K562 (cell line): ENCODE results near the gene NUBP2. TPM values are rescaled to one million over a fixed set of nuclear protein-coding genes. Genes with fewer than 3 reads are reported as not detected.
A peak's percentile ranks its signal among the peaks of the same experiment; 100 is the strongest.

Experiments used
- ATF7 ChIP-seq: fragments of 450-650 bp; IDR thresholded peaks from 2 replicates; pipeline ENCODE4 v1.7.1; 2014; ENCODE audit warnings: mild to moderate bottlenecking, moderate library complexity
- CC2D1A ChIP-seq: fragments of 450-650 bp; IDR thresholded peaks from 2 replicates; pipeline ENCODE4 v1.6.1; 2017; ENCODE audit warnings: mild to moderate bottlenecking
- CEBPG ChIP-seq, 3 experiments: fragments of 200-800 bp in 1 of 3; sonication (Bioruptor generic) in 1 of 3; sonication (generic) in 1 of 3; formaldehyde crosslinking in 1 of 3; IDR thresholded peaks in 2 of 3; conservative IDR thresholded peaks in 1 of 3; 2 replicates each; pipeline versions ENCODE4 v1.6.1 to v1.8.0; 2016 to 2022; ENCODE audit warnings: missing compliant biosample characterization in 2 of 3, missing genetic modification characterization in 2 of 3, mild to moderate bottlenecking in 1 of 3, missing genetic modification reagents in 1 of 3
- CXXC5 ChIP-seq: fragments of 250-450 bp; sonication (Bioruptor Pico); IDR thresholded peaks from 2 replicates; pipeline ENCODE4 v1.8.0; 2022; ENCODE audit warnings: inconsistent platforms, mild to moderate bottlenecking, moderate library complexity
- FIP1L1 ChIP-seq: fragments of 200-400 bp; formaldehyde crosslinking; IDR thresholded peaks from 2 replicates; pipeline ENCODE4 v1.6.1; 2018; ENCODE audit warnings: mild to moderate bottlenecking, low read depth, low read length; ENCODE audit not compliant: poor library complexity, severe bottlenecking
- FOS ChIP-seq: IDR thresholded peaks from 3 replicates; pipeline ENCODE4 v1.6.1; 2011; ENCODE audit not compliant: insufficient read length; ENCODE audit errors: extremely low read depth
- KDM5B ChIP-seq: fragments of 200-600 bp; sonication (generic); IDR thresholded peaks from 2 replicates; pipeline ENCODE4 v1.6.1; 2012; ENCODE audit warnings: low read depth, mild to moderate bottlenecking, moderate library complexity, low read length, control low read depth, inconsistent platforms; ENCODE audit not compliant: insufficient replicate concordance
- MAZ ChIP-seq, 2 experiments: fragments of 450-650 bp in 1 of 2; sonication (generic) in 1 of 2; formaldehyde crosslinking; IDR thresholded peaks in 1 of 2; conservative IDR thresholded peaks in 1 of 2; 2 replicates each; pipeline versions ENCODE4 v1.4.0 to v1.5.0; 2020; ENCODE audit warnings: mild to moderate bottlenecking in 1 of 2, missing genetic modification reagents in 1 of 2
- MYBL2 ChIP-seq, 2 experiments: fragments of 450-650 bp in 1 of 2; sonication (generic) in 1 of 2; formaldehyde crosslinking in 1 of 2; IDR thresholded peaks; 2 replicates each; pipeline versions ENCODE4 v1.6.1 to v1.8.1; 2017 to 2022; ENCODE audit warnings: borderline replicate concordance in 1 of 2, inconsistent platforms in 1 of 2, low read depth in 1 of 2, mild to moderate bottlenecking in 1 of 2, missing genetic modification reagents in 1 of 2, moderate library complexity in 1 of 2
- NEUROD1 ChIP-seq: fragments of 150-350 bp; IDR thresholded peaks from 2 replicates; pipeline ENCODE4 v1.6.1; 2014; ENCODE audit warnings: borderline replicate concordance, low read length, low read depth; ENCODE audit not compliant: partially characterized antibody
- POLR2A ChIP-seq: fragments of 450-650 bp; conservative IDR thresholded peaks from 2 replicates; pipeline ENCODE4 v1.6.1; 2016
- RBM25 ChIP-seq: fragments of 200-400 bp; formaldehyde crosslinking; IDR thresholded peaks from 2 replicates; pipeline ENCODE4 v1.6.1; 2018; ENCODE audit warnings: low read length, low read depth, moderate library complexity; ENCODE audit not compliant: severe bottlenecking
- SMC3 ChIP-seq: conservative IDR thresholded peaks from 2 replicates; pipeline ENCODE4 v1.6.1; 2011; ENCODE audit warnings: low read depth, low read length, improper control_type of control experiment; ENCODE audit not compliant: insufficient read depth
- TARDBP ChIP-seq: fragments of 450-650 bp; IDR thresholded peaks from 2 replicates; pipeline ENCODE4 v1.6.1; 2016
- ZBTB7A ChIP-seq: IDR thresholded peaks from 2 replicates; pipeline ENCODE4 v1.6.1; 2011; ENCODE audit warnings: low read depth, mild to moderate bottlenecking, low read length, moderate library complexity, borderline replicate concordance; ENCODE audit not compliant: control insufficient read depth
- ZFP30 ChIP-seq: fragments of 250-450 bp; sonication (Bioruptor Pico); IDR thresholded peaks from 2 replicates; pipeline ENCODE4 v1.8.0; 2022; ENCODE audit warnings: moderate library complexity, mild to moderate bottlenecking, inconsistent platforms, borderline replicate concordance
- ZNF57 ChIP-seq: fragments of 450-650 bp; formaldehyde crosslinking; IDR thresholded peaks from 2 replicates; pipeline ENCODE4 v1.4.0; 2020; ENCODE audit warnings: mild to moderate bottlenecking, moderate library complexity
- polyA plus RNA-seq, 8 experiments: library from polyadenylated mRNA; depleted of rRNA in 4 of 8; stranded (reverse) in 5 of 8; unstranded in 3 of 8; fragments of >200 nt; fragmentation: Nextera tagmentation in 2 of 8; fragmentation: Illumina TruSeq in 1 of 8; extraction: Ambion mirVana in 2 of 8; extraction: Trizol in 1 of 8; gene quantifications; 2 replicates each; pipeline versions ENCODE4 v1.2.1 to v1.2.3, GENCODE V29; 2011 to 2014; ENCODE audit warnings: inconsistent platforms in 1 of 8, missing spikeins in 1 of 8
- total RNA-seq, 7 experiments: library from RNA; depleted of rRNA in 6 of 7; stranded (reverse); fragments of >200 nt in 6 of 7; fragmentation: Illumina TruSeq in 2 of 7; extraction: Trizol in 2 of 7; gene quantifications; 2 replicates each; pipeline versions ENCODE4 v1.2.1 to v1.2.3, GENCODE V29; 2011 to 2021; ENCODE audit warnings: low replicate concordance in 1 of 7
- TF ChIP-seq, protein P1 (sequence below): IDR thresholded peaks from 2 replicates; pipeline ENCODE4 v1.6.1; 2012; ENCODE audit warnings: low read depth, low read length, improper control_type of control experiment, borderline replicate concordance
- TF ChIP-seq, protein P2 (sequence below): fragments of 450-650 bp; IDR thresholded peaks from 2 replicates; pipeline ENCODE4 v1.6.1; 2017; ENCODE audit warnings: antibody characterized with exemption

The NUBP2 gene
- total and polyA plus RNA-seq, 9 of the 15 experiments (the other 6 are each of a cell fraction or from before 2014, with no cell fraction given), result 1.8 to 115 (median 24.0) TPM

DNA sequence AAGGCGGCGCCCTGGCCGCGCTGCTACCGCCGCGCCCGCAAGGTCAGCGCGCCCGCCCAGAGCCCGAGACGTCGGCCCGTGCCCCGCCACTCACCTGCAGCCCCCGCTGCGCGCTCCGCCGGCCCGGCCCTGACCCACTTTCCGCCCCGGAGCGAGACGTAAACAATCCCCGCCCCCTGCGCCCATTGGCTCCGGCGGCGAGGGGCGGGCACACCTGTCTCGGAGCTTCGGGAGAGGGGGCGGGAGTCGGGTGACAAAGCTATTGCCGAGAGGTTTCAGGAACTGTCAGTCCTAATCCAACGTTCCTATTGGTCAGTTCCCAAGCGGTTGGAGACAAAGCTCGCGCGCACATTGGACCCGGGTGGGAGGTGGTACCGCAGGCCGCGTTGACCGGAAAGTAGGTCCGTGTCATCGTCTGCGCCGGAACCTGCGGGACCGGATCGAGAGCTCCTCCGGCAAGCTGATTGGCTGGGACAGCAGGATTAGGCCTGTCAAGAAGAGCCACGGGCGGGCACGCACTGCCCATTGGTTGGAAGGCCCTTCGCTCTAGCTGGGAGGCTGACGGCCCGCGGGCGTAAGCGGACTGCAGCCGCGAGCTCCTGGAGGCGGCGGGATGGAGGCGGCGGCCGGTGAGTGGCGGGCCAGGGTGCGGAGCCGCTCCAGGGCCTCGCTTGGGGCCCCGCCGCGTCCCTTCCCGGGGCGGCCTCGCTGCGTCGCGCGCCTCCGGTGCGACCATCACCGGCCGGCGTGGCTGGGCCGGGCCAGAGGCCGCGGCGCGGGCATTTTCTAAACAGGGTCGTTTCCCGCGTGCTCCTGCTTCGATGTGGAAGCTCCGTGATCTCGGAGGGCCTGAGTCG is at the start of gene NUBP2, which contains the start of gene SPSB3 (continued):
- TF ChIP-seq SMC3 (no peak), ZBTB7A (peak; percentile 22; the same call in 1 of the 2 replicates), ZNF57 (CRISPR knock-in tag) (0 out of 2 replicates have a peak, but pooled peaks have one; percentile 15), ATF7 (peak; percentile 94), KDM5B (peak; percentile 42), MAZ (CRISPR knock-in tag; conservative IDR thresholded peaks at IDR 0.05 in 1 of 2, IDR thresholded peaks at IDR 0.05 in 1 of 2) (peak; percentile 54 to 63), CEBPG (CRISPR knock-in tag; IDR thresholded peaks at IDR 0.05) (0 out of 2 replicates have a peak, but pooled peaks have one; percentile 9), CEBPG (tag; conservative IDR thresholded peaks at IDR 0.05 in 1 of 2, IDR thresholded peaks at IDR 0.05 in 1 of 2) (no peak), CC2D1A (peak; percentile 93; the same call in 1 of the 2 replicates), NEUROD1 (peak; percentile 98), MYBL2 (IDR thresholded peaks at IDR 0.05; ENCODE audit: low read depth) (no peak), MYBL2 (CRISPR knock-in tag; IDR thresholded peaks at IDR 0.05; ENCODE audit: borderline replicate concordance) (no peak), FOS (peak; percentile 95), POLR2A (peak; percentile 54), FIP1L1 (peak; percentile 5), CXXC5 (peak; percentile 89), ZFP30 (CRISPR knock-in tag) (no peak), RBM25 (peak; percentile 96), TARDBP (0 out of 2 replicates have a peak, but pooled peaks have one; percentile 19)
- TF ChIP-seq, protein P1, sequence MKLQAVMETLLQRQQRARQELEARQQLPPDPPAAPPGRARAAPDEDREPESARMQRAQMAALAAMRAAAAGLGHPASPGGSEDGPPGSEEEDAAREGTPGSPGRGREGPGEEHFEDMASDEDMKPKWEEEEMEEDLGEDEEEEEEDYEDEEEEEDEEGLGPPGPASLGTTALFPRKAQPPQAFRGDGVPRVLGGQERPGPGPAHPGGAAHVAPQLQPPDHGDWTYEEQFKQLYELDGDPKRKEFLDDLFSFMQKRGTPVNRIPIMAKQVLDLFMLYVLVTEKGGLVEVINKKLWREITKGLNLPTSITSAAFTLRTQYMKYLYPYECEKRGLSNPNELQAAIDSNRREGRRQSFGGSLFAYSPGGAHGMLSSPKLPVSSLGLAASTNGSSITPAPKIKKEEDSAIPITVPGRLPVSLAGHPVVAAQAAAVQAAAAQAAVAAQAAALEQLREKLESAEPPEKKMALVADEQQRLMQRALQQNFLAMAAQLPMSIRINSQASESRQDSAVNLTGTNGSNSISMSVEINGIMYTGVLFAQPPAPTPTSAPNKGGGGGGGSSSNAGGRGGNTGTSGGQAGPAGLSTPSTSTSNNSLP, result peak; percentile 58; the same call in 1 of the 2 replicates
- TF ChIP-seq, protein P2, sequence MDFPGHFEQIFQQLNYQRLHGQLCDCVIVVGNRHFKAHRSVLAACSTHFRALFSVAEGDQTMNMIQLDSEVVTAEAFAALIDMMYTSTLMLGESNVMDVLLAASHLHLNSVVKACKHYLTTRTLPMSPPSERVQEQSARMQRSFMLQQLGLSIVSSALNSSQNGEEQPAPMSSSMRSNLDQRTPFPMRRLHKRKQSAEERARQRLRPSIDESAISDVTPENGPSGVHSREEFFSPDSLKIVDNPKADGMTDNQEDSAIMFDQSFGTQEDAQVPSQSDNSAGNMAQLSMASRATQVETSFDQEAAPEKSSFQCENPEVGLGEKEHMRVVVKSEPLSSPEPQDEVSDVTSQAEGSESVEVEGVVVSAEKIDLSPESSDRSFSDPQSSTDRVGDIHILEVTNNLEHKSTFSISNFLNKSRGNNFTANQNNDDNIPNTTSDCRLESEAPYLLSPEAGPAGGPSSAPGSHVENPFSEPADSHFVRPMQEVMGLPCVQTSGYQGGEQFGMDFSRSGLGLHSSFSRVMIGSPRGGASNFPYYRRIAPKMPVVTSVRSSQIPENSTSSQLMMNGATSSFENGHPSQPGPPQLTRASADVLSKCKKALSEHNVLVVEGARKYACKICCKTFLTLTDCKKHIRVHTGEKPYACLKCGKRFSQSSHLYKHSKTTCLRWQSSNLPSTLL, result peak; percentile 96
